NCI-H2029 treated with DMSO at 0.1 percent for 48 hours (cell line): Measurements from ENCODE around the gene KRTAP9-1.
A peak's percentile ranks its signal among the peaks of the same experiment; 100 is the strongest.
"Not testable (repeated sequence)": the region's sequence is repeated elsewhere in the genome, so short reads cannot be mapped to it uniquely, and the experiment has no call there.

Experiments
- DNase-seq: peaks from one replicate; lab custom pipeline; 2025; lab: John Stamatoyannopoulos, UW

KRTAP9-1 gene

GRCh38 chr17:41178843-41179616, 10.7 kb upstream of the KRTAP9-1 start:
- DNase-seq = no peak

GRCh38 chr17:41184480-41184961, 5.2 kb upstream of the KRTAP9-1 start, which contains the start of gene KRTAP4-1:
Gene KRTAP4-1, minus strand, starts transcription at chr17:41184911. Its CDS starts 57 bp downstream, at chr17:41184854.
- no peak for DNase-seq

DNA sequence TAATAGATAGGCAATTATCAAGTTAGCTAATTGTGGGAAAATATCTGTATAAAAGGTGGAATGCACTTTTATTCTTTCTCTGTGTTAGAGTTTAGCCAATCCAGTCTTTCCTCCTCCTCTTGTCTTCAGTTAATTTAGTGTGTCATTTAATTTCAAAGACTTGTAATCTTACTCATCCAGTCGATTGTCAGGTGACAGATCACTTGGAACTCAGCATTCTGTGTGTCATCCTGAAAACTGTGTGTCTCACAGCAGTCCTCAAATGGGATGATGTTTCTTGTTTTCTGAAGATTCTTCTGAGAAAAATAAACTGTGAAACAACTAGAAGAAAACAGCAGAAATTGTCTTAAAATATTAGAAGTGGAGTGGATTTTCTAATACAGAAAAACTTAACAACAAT, 4.7 kb upstream of the KRTAP9-1 start:
- DNase-seq = no peak

DNA sequence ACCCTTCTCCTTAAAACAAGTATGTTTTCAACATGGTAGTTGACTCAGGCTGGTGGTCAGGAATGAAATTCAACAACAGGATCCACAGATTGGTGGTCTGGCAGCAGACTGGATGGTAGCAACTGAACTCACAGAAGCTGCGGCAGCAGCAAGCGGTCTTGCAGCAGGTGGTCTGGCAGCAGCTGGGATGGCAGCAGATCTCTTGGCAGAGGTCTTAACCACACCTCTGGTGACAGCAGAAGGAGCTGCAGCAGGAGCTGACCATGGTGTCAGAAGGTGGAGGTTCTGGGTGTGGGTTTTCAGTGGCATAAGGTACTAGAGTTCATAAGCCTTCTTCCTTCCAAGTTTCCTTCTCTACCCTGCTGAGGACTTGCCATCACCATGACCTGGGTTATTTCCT, 2.8 kb upstream of the KRTAP9-1 start:
- no peak for DNase-seq

- DNase-seq = no peak
These were observed 641 bp downstream of the KRTAP9-1 start for GRCh38 chr17:41190328-41190727.

DNA sequence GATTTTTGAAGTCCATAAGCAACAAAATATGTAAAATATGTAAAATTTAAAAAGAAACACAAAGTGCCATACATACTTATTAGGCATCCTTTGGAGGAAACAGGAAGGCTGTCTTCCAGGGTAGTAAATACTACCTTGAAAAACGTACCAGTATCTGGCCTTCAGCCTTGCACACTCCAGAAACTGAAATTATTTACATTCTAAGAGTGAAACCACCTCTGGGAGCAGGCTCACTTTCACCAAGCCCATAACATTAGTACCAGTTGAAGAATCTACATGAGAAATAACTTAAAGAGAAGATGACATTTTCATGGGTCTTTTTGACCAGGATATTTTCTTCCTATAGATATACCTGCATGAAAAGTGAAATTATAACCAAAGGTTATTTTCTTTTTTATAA, 6.4 kb downstream of the KRTAP9-1 start:
- DNase-seq = no peak

- DNase-seq = peak; percentile 39
These were observed 9.9 kb downstream of the KRTAP9-1 start for GRCh38 chr17:41199421-41200078.

GRCh38 chr17:41211845-41212466, 22.3 kb downstream of the KRTAP9-1 start:
- peak; percentile 31 for DNase-seq

DNA sequence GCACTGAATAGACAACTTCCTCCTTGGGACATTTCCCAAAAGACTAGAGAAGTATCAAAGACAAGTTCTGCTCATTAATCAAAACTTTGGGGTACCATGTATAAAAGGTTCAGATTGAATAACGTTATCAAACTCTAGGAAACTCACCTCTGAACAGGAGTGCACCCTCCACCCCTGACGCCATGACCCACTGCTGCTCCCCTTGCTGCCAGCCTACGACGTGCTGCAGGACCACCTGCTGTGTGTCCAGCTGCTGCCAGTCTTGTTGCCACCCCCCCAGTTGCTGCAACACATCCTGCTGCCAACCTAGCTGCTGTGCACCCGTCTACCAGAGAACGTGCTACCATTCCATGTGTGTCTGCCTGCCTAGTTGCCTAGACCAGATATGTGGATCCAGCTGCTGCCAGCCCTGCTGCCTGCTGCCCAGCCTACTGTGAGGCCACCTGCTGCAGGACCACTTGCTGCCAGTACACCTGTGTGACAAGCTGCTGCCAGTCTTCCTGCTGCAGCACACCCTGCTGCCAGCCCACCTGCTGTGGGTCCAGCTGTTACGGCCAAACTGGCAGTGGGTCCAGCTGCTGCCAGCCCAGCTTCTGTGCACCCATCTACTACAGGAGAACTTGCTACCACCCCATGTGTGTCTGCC, 23.0 kb downstream of the KRTAP9-1 start:
- peak; percentile 49 for DNase-seq

DNA sequence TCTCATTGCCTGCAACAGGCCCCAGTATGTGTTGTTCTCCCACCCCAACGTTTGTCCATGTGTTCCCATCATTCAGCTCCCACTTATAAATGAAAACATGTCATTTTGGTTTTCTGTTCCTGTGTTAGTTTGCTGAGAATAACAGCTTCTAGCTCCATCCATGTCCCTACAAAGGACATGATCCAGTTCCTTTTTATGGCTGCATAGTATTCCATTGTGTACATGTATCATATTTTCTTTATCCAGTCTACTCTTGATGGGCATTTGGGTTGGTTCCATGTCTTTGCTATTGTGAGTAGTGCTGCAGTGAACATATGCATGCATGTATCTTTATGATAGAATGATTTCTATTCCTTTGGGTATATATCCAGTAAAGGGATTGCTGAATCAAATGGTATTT, 26.0 kb downstream of the KRTAP9-1 start:
- DNase-seq = no peak

GRCh38 chr17:41223821-41224220, 34.1 kb downstream of the KRTAP9-1 start:
- DNase-seq = no peak

DNA sequence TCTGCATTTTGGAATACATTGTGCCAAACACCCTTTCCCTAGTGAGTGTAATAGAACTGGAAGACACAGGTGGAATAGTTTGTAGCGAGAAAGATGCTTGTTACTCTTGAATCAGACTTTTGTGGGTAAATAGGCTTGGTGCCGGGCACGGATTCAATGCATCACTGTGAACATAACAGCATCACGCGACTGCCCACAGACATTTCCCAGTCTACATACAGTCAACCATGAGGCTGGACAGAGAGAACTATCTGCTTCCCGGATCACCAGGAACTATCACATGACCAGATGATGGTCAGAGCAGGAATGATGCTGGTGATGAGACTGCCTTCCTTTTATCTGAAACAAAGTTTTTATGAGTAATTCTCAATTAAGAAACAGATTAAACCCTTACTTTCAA, 36.4 kb downstream of the KRTAP9-1 start:
- no peak for DNase-seq

DNA sequence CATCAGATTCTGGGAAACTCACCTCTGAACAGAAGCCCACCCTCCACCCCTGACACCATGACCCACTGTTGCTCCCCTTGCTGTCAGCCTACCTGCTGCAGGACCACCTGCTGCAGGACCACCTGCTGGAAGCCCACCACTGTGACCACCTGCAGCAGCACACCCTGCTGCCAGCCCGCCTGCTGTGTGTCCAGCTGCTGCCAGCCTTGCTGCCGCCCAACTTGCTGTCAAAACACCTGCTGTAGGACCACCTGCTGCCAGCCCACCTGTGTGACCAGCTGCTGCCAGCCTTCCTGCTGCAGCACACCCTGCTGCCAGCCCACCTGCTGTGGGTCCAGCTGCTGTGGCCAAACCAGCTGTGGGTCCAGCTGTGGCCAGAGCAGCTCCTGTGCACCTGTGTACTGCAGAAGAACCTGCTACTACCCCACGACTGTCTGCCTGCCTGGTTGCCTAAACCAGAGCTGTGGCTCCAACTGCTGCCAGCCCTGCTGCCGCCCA, 37.0 kb downstream of the KRTAP9-1 start, which contains the start of gene KRTAP9-2:
TSS of gene KRTAP9-2 (plus strand) at position 51 of the 498 bp plus-strand sequence. CDS start at position 58, 7 bp downstream.
- not testable (repeated sequence) for DNase-seq

DNA sequence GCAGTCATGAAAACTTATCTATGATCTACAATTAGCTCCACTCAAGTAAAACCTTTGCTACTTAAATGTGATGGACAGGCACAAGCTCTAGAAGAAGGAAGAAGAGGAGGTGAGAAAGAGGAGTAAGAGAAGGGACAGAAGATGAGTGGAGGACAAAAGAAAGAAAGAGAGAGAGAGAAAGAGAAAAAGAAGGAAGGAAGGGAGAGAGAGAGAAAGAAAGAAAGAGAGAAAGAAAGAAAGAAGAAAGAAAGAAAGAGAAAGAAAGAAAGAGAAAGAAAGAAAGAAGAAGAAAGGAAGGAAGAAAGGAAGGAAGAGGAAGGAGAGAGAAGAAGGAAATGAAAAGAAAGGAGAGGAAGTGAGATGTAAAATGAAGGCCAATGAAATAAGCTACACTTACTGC, 40.4 kb downstream of the KRTAP9-1 start:
- DNase-seq = no peak

DNA sequence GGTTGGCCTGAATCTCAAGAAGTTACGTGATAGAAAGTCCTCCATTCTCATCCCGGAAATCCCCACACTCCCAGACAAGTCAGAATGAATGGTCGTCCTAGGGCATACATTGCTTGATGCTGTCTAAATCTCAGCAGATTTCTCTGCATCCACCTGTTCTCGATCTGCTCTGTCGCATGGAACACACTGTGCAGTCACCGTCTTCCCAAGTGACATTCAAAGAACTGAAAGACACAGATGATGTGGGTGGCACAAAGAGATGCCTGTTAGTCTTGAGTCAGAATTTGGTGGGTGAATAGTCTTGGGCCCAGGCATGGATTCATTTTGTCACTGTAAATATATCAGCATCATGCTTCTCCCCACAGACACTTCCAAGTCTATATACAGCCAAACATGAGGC, 42.0 kb downstream of the KRTAP9-1 start:
- no peak for DNase-seq

GRCh38 chr17:41232399-41233105, 42.9 kb downstream of the KRTAP9-1 start, which contains the start of gene KRTAP9-3:
Gene KRTAP9-3, plus strand, starts transcription at chr17:41232449. Its CDS starts 53 bp downstream, at chr17:41232502.
- not testable (repeated sequence) for DNase-seq

GRCh38 chr17:41237116-41237515, 47.4 kb downstream of the KRTAP9-1 start:
- DNase-seq = not testable (repeated sequence)

DNA sequence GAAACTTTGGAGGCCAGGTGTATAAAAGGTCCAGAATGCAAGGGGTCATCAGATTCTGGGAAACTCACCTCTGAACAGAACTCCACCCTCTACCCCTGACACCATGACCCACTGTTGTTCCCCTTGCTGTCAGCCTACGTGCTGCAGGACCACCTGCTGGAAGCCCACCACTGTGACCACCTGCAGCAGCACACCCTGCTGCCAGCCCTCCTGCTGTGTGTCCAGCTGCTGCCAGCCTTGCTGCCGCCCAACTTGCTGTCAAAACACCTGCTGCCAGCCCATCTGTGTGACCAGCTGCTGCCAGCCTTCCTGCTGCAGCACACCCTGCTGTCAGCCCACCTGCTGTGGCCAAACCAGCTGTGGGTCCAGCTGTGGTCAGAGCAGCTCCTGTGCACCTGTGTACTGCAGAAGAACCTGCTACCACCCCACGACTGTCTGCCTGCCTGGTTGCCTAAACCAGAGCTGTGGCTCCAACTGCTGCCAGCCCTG, 48.3 kb downstream of the KRTAP9-1 start, which contains the start of gene KRTAP9-8:
TSS of gene KRTAP9-8 (plus strand) at position 51 of the 489 bp plus-strand sequence. CDS start at position 104, 53 bp downstream.
- not testable (repeated sequence) for DNase-seq
